Measurements from ENCODE around the gene GPC5.
"Not testable (repeated sequence)": the region's sequence is repeated elsewhere in the genome, so short reads cannot be mapped to it uniquely, and the experiment has no call there.

GPC5 gene

GRCh38 chr13:92418818-92419412 lies 1020.5 kb downstream of the GPC5 start:
- DNase-seq: no peak

GRCh38 chr13:92429231-92429630 lies 1030.8 kb downstream of the GPC5 start:
- DNase-seq: no peak

GRCh38 chr13:92433386-92433785 lies 1035.0 kb downstream of the GPC5 start:
- no peak for DNase-seq

GRCh38 chr13:92433963-92434362 lies 1035.5 kb downstream of the GPC5 start:
- DNase-seq: no peak

- no peak for DNase-seq
Measured at GRCh38 chr13:92436924-92437323, 1038.5 kb downstream of the GPC5 start.

- no peak for DNase-seq
Measured at GRCh38 chr13:92444244-92444643, 1045.8 kb downstream of the GPC5 start.

GRCh38 chr13:92451060-92451459 lies 1052.6 kb downstream of the GPC5 start:
- DNase-seq: no peak

GRCh38 chr13:92452840-92453239 lies 1054.4 kb downstream of the GPC5 start:
- DNase-seq: no peak

GRCh38 chr13:92459306-92459705 lies 1060.9 kb downstream of the GPC5 start:
- no peak for DNase-seq

GRCh38 chr13:92460479-92460878 lies 1062.1 kb downstream of the GPC5 start:
- no peak for DNase-seq

- no peak for DNase-seq
Measured at GRCh38 chr13:92461402-92461801, 1063.0 kb downstream of the GPC5 start.

- no peak for DNase-seq
Measured at GRCh38 chr13:92461831-92462230, 1063.4 kb downstream of the GPC5 start.

- no peak for DNase-seq
Measured at GRCh38 chr13:92463134-92463533, 1064.7 kb downstream of the GPC5 start.

- no peak for DNase-seq
Measured at GRCh38 chr13:92473765-92474475, 1075.5 kb downstream of the GPC5 start.

- no peak for DNase-seq
Measured at GRCh38 chr13:92480387-92480786, 1082.0 kb downstream of the GPC5 start.

GRCh38 chr13:92482790-92483189 lies 1084.4 kb downstream of the GPC5 start:
- not testable (repeated sequence) for DNase-seq

GRCh38 chr13:92483894-92484293 lies 1085.5 kb downstream of the GPC5 start:
- no peak for DNase-seq

GRCh38 chr13:92487238-92487637 lies 1088.8 kb downstream of the GPC5 start:
- no peak for DNase-seq

GRCh38 chr13:92488249-92488852 lies 1089.9 kb downstream of the GPC5 start:
- no peak for DNase-seq

- DNase-seq: no peak
Measured at GRCh38 chr13:92491839-92492238, 1093.4 kb downstream of the GPC5 start.

GRCh38 chr13:92494915-92495314 lies 1096.5 kb downstream of the GPC5 start:
- DNase-seq: no peak

GRCh38 chr13:92500192-92500591 lies 1101.8 kb downstream of the GPC5 start:
- DNase-seq: no peak

- no peak for DNase-seq
Measured at GRCh38 chr13:92510416-92510815, 1112.0 kb downstream of the GPC5 start.

GRCh38 chr13:92512852-92513251 lies 1114.4 kb downstream of the GPC5 start:
- no peak for DNase-seq

All from femur (tissue), 1 donor.